GM12801 (cell line): Measurements from ENCODE around the gene GET4.

Experiments
- TF ChIP-seq, protein P1 (sequence below): IDR thresholded peaks from one replicate; pipeline ENCODE4 v1.5.1; 2011; ENCODE audit warnings: control low read depth; ENCODE audit not compliant: insufficient read length; ENCODE audit errors: extremely low read depth

The GET4 gene

DNA sequence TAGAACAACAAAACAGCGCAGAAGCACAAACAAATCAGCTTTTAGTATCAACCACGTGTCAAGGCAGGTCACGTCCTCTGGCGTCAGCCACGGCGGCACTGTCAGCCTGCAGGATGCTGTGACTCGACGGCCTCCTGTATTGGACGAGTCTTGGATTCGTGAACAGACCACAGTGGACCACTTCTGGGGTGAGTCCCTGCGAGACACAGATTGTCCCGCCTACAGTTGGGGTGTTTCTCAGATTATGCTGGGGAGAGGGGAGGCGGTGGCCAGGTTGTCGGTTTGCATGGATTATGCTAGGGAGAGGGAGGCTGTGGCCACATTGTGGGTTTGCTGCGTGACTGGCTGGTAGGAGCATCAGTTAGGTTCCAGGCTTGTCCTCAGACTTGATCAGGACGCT lies 34.4 kb upstream of the GET4 start:
- TF ChIP-seq, protein P1, sequence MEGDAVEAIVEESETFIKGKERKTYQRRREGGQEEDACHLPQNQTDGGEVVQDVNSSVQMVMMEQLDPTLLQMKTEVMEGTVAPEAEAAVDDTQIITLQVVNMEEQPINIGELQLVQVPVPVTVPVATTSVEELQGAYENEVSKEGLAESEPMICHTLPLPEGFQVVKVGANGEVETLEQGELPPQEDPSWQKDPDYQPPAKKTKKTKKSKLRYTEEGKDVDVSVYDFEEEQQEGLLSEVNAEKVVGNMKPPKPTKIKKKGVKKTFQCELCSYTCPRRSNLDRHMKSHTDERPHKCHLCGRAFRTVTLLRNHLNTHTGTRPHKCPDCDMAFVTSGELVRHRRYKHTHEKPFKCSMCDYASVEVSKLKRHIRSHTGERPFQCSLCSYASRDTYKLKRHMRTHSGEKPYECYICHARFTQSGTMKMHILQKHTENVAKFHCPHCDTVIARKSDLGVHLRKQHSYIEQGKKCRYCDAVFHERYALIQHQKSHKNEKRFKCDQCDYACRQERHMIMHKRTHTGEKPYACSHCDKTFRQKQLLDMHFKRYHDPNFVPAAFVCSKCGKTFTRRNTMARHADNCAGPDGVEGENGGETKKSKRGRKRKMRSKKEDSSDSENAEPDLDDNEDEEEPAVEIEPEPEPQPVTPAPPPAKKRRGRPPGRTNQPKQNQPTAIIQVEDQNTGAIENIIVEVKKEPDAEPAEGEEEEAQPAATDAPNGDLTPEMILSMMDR = no peak

DNA sequence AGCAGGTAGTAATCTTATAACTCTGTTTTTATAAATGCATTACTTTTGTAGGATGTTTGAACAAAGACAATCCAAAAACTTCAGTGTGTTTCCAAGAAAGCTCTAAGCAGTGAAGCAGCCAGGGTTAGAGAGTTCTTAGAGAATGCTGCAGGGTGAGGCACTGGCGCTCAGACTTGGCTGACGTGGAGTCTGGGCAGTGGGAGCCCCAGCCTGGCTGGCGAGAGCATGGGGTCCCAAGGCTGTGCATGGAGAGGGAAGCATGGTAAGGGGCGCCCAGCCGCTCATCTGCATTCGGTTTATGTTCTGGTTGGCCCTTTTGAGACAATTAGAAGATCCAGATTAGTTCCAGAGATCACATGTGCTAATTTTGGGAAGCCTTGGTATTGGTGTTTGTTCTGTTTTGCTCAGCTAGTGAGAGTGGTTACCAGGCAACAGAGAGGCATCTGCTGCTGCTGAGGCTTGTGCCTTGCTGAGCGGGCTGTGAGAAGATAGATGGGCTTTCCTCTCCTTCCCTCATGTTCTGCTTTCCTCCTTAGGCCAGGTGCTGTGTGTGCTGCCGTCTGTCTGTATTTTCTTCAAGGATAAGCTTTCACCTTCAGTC lies 33.8 kb upstream of the GET4 start:
- TF ChIP-seq, protein P1 = no peak

DNA sequence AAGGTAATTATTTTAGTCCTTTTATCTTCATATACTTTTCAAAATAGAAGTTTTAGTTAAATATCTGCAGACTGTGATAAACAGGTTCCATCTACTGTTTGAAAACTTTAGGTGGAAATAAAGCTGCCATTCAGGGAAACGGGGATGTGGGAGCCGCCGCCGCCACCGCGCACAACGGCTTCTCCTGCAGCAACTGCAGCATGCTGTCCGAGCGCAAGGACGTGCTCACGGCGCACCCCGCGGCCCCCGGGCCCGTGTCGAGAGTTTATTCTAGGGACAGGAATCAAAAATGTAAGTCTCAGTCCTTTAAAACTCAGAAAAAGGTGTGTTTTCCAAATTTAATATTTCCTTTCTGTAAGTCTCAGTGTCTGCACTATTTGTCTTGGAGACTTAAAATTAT lies 33.1 kb upstream of the GET4 start:
- TF ChIP-seq, protein P1 = no peak

DNA sequence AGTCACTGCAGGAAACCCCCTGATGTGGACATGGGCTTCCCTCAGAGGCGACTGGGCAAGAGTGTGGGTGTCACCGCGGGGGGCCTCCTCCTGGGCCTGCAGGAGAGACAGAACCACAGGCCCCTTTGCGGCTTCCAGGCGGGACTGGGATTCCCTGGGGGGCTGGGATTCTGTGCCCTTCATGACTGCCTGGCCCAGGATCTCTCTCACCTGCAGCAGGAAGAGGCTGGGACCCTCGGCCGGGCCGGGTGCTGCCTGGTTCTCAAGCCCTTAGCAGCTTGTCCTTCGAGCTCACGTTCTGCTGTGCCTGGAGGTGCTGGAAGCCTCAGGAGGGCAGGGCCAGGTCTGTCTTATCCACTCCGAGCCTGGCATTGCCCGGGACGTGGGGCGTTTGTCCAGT lies 32.3 kb upstream of the GET4 start:
- TF ChIP-seq, protein P1 = no peak

DNA sequence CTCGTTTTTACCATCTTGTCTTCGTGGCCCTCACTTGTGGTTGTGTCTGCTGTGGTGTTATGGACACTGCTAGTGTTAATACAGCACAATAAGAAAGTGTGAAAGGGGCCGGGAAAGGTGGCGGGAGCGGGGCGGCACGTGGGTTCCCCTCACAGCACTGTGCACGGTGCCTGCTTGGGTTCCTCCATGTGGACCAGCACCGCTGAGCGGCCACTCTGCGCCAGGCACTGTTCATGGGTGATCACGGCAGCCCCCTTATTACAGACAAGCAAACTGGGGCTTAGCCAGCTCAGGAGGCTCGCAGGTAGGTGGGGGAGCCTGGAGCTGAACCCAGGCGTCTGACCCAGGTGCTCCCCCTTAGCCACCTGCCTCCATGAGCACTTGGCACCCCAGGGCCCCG lies 31.8 kb upstream of the GET4 start:
- TF ChIP-seq, protein P1 = no peak

DNA sequence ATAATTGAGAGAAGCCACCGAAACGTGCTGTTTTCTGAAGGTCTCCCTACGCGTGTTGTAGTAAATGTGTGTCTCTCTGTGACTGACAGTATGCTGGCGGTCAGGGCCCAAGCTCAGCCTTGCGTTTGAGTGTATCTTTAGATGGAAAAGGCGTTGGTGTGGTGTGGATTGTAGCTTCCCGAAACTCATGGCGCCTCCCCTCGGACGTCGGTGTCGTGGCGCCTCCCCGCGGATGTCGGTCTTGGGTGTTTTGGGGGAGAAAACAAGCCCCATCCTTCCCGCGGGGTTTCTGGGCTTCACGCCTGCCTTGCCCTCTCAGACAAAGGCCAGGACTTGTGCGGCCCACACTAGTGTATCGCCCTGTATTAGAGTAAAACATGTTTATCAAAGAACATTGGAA lies 31.3 kb upstream of the GET4 start:
- TF ChIP-seq, protein P1 = no peak

DNA sequence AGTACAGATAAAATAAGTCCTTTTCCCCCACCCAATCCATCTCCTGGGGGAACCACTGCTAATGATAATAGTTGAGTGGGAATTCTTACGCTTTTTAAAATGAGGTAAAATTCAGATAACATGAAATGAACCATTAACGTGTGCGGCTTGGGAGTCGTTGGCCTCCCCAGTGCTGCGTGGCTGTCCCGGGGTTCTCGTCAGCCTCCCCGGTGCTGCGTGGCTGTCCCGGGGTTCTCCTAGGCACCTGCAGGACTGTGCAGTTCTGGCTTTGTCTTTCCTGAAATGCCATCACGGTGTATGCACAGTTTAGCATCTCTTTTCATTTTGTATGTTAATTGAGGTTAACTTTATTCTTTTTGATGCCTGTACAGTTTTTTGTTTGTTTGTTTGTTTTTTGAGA lies 30.6 kb upstream of the GET4 start:
- TF ChIP-seq, protein P1 = no peak
